GM19455 (cell line): ENCODE data around the gene ARID1B.

ENCODE experiments used
- ATAC-seq: cut with Tn5 transposase; IDR thresholded peaks from one replicate; pipeline ENCODE4 v1.9.1; 2021; ENCODE audit not compliant: unreplicated experiment

Gene ARID1B

DNA sequence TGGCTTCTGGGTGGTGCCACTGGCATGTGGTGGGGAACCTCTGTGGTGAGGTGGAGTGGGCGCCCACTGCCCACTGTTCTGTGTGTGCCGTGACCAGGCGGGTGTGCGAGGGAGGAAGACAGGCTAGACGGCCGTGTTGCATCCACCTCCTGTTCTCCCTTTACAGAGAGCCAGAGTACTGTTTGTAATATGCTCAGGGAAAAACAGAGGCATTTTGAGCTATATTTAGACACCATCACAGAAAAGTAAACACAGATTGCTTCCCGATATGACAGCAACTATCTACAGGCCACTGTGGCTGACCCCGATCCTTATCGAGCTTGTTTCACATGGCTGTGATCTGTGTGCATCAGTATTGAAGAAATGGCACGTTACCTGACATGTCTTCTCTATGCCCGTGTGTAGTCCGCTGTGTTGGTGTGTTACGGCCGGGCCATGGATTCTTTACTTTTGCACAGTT, 45.6 kb downstream of the ARID1B start:
- ATAC-seq, result no peak

DNA sequence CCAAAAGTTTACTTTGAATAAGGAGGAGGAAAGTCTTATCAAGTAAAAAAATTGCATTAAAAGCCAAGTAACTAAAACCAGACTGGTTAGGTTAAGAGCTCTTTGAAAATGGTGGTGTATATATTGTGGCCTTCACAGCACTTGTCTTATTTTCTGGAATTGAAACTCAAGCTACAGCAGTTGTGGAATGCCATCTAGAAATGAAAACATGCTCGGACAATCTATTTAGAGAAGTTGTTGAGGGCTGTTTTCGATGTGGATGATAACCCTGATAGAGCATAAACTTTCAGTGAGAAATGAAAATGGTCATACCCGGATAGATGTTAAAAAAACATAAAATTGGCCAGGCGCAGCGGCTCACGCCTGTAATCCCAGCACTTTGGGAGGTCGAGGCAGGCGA, 47.0 kb downstream of the ARID1B start:
- ATAC-seq, result no peak

DNA sequence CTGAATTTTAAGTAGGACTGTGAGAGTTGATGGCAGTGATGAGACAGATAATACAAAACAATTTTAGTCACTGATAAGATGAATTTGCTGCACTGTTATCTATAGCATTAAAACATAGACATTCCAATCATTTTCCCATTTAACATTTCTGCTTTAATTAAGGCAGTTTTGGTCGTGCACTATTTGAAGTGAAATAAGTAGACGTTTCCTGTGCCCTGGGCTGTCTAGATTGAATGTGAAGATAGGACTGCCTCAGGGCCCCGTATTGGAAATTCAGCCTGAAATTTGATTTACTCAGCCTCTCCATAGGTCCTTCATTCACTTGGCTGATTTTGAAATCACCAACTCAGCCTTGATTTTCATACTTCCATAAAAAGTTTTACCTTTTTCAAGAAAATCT, 48.3 kb downstream of the ARID1B start:
- ATAC-seq, result no peak

DNA sequence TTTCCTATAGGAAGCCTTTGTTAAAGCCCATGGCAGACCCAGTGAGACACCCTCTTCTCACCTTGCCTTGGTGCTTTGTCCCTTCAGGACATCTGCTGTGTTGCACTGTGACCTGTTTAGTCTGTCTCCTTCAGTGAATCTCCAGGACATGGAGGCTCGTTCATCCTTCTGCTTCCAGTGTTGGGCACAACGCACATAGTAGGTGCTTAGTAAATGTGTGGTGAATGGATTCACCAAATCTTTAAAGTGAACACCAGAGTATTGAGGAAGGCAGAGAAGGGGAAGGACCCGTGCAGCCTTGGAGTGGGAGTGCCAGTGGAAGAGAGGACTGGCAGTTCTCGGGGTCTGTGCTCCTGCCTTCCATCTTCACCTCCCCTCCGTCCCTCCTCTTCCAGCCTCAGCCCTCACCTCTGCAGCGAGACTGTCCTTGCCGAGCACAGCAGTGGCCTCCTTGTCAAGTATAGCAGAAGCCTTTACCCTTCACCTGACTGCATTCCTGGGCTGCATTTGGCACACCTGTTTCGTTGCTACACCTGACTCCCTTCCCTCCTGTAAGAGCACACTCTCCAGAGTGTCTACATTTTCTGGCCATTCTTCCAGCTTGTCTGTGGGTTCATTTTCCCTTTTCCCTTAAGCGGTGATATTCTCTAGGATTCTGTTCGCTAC, 49.2 kb downstream of the ARID1B start:
- no peak for ATAC-seq

DNA sequence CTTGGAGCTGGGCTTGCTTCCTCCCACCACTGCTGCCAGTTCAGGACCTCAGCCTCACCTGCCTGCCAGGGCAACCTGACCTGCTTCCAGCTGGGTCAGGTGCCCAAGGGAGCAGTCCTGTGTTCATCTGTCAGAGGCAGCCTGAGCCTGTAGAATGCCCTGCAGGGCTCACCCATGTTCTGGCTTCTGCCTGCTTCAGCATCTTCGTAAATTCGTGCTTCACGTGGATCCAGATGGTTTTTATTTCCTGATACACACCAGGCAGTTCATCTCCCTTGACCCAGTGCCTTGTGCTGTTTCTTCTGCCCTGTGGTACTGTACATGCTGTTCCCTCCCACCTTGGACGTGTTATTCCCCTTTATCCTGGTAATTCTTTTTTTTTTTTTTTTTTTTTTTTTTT, 50.2 kb downstream of the ARID1B start:
- no peak for ATAC-seq

DNA sequence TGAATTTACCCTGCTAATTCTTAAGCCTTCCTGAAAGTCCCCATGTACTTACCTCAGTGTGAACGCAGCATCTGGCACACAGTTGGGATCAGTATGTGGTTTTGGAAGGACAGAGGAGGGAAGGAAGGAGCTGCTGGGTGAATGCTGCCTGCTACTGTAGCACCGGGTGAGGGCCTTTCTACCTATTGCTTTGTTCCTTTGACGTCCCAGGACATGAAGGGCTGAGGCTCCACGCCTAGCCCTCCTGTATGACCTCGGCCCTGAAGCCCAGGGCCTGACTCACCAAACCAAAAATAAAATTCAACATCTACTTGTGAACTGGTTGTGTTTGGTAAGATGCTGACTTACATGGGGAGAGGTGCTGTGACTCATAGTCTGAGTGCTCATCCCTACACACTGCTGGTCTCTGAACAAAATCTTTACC, 51.1 kb downstream of the ARID1B start:
- no peak for ATAC-seq

DNA sequence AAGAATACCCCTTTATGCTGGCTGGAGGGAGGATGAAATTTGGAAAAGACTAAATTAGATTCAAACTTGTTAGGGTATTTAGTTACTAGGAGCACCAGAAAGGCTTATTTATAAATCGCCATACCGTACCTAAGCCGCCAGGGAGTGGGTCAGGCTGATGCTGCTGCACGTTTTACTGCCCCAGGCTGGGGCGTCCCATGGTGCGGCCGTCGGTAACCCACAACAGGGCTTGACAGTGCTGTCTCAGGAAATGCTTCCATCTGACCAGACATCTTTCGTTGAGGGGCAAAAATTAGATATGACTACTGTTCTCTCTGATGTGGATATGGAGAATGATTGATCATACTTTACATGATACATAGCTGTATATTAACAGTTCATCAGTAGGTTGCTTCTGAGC, 52.9 kb downstream of the ARID1B start:
- no peak for ATAC-seq

DNA sequence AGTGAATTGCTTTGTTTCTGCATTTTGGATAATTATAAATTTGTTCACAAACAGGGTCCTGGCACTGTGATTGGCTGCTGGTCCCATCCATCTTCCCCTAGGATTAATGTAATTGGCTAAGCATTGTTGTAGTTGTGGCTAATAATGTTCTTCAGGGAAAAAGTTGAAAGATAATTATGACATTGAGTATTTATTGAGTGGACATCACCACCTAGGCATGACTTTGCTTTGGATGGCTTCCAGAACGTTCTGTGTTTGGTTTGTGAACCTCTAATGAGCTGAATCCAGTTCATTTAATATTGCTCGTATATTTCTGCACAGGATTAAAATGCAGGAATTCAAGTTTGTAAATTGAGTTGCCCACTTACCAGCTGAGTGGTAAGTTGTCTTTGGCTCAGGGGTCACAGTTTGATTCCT, 55.1 kb downstream of the ARID1B start:
- ATAC-seq, result no peak

DNA sequence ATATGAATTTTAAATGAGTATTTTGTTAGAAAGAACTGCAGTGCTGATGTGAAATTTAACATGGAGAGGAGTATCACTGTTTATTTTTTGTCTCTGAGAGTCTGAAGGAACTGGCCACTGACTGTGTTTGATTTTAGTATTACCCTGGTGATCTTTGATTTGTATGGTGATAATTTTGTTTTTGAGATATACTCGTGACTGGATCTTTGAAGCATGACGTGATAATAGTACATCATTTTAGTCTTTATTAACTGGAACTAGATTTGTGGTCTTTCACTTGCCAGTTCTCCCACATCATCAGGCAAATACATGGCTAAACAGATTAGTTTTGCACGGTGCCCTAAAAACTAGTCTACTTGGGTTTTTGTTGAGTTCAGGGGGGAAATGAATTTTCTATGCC, 55.5 kb downstream of the ARID1B start:
- ATAC-seq, result no peak

DNA sequence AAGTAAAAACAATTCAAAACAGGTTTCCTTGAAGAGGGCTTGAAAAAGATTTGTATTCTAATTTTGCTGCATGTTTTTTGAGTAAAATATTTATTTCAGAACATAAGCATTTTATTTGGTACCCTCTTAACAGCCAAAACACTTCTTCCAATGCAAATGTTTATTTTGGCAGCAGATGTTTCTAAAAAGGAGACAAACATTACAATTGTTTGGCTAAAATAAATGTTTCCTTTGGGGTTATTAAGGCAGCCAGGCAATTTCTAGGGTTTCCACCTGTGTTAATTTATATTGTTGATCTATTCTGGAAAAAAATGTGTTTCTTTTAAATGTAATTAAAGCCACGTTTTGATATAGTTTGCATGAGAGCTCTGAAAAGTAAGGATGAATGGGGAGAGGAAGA, 56.6 kb downstream of the ARID1B start:
- no peak for ATAC-seq

DNA sequence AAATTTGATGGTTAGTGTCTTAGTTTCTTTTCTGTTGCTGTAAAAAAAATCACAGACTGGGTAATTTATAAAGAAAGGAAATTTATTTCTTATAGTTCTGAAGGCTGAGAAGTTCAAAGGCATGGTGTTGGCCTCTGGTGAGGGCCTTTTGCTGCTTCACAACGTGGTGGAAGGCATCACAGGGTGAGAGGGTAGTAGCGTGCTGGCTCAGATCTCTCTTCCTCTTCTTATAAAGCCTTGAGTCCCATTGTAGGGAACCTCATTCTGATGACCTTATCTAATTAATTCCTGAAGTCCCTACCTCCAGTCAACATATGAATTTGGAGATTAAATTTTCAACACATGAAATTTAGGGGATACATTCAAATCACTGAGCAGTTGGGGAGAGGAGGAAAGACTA, 62.0 kb downstream of the ARID1B start:
- ATAC-seq, result no peak

DNA sequence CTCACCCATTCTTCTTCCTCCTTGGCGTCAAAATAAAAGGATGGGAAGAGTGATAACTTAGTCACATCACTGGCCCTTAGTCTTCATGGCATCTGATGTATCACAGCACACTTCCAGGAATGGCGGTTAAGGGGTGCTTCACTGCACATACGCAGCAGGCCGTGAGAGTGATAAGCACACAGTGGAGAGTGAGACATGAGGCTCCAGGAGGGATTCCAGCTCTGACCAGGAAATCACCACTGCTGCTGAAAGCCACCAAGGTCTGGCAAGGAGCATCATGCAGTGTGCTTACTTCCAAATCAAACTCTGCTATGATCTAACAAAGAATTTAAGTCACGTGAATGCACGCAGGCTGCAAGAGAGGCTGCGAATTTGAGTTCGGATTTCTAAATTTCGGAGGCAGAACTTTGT, 62.4 kb downstream of the ARID1B start:
- ATAC-seq, result no peak

DNA sequence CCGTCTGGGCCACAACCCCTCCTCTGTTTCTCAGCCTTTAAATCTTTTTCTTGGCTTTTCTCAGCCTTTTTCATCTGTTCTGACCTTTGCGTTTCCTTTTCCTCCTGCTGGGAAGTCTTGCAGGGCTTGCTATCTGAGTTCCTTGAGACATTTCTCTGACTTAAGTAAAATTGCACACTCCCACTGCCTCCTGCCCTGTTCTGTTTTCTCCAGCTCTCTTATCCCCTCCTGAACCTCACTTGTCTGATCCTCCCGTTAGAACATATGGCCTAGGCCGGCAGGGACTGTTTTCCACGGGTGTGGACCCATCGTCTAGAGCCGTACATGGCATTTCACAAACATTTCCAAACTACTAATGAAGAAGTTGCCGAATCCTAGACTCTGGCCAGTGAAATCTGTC, 63.0 kb downstream of the ARID1B start:
- ATAC-seq, result no peak

DNA sequence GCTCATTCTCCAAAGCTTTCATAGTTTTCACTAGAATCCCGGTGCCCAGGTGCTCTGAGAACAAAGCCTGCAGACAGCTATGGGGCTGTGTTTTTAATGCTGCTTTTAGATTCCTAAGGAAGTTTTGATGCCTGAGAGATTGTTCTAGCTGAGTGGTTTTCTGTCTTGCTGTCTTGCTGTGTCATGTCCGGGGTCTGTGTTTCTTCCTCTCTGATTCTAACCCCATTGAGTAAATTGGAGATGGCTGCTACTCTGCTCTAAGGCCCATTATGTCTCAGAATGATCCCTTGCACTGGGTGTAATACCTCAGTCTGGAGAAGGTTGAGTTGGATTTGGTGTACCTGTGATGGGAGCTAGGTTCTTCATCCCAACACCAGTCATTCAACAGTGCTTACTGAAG, 63.4 kb downstream of the ARID1B start:
- no peak for ATAC-seq

DNA sequence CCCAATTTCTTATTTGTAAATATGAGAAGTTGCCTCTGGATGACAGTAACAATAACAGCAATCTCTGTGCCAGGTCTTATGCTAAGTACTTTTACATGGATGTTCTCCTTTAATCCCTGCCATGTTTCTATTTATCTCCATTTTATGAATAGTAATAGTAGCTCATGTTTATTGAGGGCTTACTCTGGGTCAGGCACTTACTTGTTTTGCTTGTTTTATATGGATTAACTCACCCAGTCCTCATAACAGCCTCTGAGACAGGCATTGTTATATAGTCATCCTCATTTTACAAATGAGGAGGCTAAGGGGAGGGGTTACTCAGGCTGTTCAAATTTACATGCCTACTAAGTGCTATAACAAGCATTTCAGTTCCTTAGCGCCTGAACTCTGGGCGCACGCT, 64.3 kb downstream of the ARID1B start:
- no peak for ATAC-seq

DNA sequence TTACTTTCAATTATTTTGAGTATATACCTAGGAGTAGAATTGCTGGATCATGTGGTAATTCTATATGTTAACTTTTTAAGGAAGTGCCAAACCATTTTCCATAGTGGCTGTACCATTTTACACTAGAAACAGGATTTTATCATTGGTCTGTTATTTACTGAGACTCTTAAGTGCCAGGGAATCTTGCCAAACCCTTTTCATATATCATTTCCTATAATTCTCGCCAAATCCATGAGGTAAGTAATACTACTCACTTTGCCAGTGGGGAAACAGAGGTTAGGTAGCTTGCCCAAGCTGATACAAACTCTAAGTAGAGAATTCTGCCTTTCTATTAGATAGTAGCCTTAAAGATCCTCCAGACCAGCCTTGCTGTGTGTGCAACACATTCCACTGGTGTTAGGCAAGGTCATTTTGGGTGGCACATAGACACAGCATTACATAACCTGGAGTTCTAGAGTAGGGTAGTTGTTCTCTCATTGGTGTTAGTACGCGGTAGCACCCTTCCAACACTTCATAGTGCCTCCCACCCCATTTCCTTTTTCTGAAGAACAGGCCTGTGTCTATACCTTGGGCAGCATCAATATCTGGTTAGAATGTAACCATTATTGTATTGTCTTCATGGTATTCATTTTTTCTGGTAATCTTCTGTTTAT, 65.5 kb downstream of the ARID1B start:
- no peak for ATAC-seq

DNA sequence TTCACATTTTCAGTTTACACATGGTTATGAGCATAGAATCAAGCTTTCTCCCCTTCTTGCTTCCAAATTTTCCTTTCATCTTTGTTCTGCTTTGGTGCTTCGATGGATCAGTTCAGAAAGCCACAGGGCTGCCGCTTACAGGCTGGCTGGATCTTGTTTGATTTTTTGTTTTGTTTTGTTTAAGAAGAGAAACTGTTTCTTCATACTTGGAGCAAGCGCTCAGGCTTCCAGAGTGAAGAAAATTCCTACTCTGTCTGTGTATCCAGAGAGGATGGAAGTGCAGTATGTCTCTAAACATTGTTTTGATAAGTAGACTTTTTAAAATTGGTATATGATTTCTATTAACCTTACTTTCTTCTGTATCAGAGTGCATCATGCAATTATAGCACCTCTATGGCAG, 66.9 kb downstream of the ARID1B start:
- ATAC-seq, result no peak

DNA sequence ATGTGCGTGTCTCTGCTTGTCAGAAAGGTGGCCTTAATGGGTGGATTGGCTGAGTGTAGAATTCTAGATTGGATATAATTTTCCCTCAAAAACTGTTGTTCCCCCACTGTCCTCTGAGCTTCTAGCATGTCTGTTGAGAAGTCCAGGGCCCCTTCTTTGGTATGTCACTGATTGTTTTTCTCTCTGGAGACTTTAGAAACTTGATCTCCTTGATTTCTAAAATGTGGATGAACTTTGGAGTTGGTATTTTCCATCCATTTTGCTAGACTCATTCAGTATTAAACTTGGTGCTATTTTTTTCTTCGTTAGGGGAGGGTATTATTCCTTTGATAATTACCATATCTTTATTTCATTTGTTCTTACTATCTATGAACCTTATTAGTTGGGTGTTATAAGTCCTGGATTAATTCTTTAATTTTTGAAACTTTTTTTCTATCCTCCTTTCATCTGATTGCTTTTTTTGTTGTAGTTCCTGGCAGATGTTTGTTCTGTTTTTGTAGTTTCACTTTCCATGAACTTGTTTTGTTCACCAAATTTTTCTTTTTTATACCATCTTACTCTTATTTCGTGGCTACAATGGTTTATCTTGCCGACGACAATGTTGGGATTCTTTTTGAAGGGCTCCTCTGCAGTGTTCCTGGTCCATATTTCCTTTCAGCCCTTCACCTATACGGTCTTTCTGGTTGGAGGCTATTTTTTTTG, 68.4 kb downstream of the ARID1B start:
- ATAC-seq, result no peak

DNA sequence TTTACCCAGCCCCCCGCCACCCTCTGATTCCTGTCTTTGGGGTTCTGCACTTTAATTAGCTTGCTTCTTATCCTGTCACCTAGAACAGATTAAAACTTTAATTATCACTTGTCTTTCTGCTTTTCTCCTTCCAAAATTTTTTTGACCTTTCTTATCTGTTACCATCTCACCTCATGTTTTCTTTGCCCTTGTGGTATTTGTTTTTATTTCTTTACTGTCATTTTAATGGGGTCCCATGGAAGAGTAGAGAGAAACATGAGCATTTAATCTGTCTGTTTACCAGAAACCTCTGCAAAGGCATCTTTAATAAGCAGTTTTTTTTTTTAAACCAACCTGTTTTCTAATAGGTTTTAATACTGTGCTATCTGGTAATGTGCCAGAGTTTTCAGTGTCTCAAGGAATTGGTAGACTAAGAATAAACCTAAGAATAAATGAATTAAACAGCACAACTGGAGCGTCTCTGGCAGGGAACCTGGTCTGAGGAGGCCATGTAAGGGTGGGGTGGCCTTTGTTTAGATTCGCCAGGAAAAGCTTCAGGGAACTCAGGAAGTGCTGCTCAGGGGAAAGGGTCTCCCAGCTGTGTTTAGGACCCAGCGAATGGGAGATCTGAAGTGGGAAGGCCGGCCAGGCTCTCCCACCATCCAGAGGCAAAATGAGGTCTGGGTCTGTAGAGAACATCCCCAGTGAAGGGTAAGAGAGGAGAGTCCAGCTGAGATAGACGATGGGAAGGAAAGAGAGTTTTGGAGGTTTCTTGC, 69.8 kb downstream of the ARID1B start:
- no peak for ATAC-seq

DNA sequence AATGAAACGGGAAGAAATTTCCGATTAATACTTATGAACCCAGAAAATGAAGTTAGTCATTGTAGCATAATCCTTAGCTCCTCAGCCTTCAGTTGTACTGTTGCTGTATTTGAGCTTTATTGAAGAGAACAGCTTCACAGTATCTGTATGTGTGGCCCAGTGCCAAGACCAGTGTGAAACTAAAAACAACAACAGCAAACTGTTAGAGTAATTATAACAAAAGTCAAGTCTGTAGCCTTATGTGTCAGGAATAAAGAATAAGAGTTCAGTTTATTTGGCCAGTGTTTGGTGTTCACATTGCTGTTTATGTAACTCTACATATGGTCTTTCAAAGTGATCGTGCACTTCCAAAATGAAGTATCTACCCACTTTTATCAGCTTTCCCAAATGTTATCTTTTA, 70.9 kb downstream of the ARID1B start:
- no peak for ATAC-seq

DNA sequence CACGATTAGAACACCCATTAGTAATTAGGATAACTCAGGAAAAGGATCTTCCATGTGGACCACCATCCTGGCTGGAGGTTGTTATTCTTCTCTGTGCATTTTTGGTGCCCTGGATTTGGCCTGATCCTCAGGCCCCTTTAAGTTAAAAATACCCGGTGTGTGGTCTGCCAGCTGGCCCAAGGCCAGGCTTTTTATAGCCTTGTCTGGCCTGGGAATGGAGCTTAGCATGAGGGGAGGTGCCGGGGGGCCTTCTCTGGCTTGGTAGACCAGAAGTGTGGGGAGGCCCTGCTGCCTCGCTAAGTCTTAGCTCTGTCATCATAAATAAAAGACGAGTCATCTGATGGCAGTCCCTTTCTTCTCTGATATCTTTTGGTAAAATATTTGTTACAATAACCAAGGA, 71.4 kb downstream of the ARID1B start:
- ATAC-seq, result no peak

DNA sequence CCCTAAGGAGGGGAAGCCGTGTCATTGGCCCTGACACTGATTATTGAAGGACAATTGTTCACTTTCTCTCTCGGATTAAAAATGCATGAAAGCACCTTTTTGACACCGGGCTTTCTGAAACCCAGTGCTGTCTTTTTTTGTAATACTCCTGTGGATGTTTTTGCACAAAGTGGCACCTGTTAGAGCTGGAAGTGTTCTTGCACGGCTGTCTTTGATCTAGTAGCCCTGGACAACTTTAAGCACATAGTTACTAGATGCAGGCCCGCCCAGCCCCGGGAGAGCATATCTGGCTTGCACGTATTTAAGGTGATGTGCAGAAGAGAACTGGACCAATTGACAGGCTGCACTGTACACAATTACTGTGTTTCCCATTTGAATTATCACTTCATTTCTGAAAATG, 72.6 kb downstream of the ARID1B start:
- no peak for ATAC-seq
